Endothelial cell of umbilical vein (primary cell): Measurements from ENCODE around the gene FOXJ1. TPM values are rescaled to one million over a fixed set of nuclear protein-coding genes. Genes with fewer than 3 reads are reported as not detected.

Experiments used
- BruUV-seq: library from RNA; stranded (reverse); fragments of 400-500 nt; replicated peaks from 2 replicates; lab custom pipeline; 2021; lab: Mats Ljungman, UMichigan
- CTCF ChIA-PET: fragments of 300-600, 350-600 bp; sonication (Branson Sonifier 250); formaldehyde crosslinking; loops from one replicate; lab custom pipeline; 2021; ENCODE audit warnings: antibody characterized with exemption, inconsistent platforms; lab: Charles Lee
- POLR2A ChIA-PET: fragments of 300-600, 350-600 bp; sonication (Branson Sonifier 250); formaldehyde crosslinking; loops from one replicate; lab custom pipeline; 2021; ENCODE audit warnings: antibody characterized with exemption, inconsistent platforms; lab: Charles Lee
- DNase-seq: peaks from one replicate; pipeline ENCODE4 v3.0.0-alpha.2; 2011; ENCODE audit warnings: low read depth, low spot score
- FAIRE-seq: peaks from 2 replicates; lab custom pipeline; 2011; peaks lifted over from hg19 to GRCh38; lab: Jason Lieb, UNC
- H2AFZ ChIP-seq: 2 replicates; pipeline ENCODE4 v1.6.0; 2012; ENCODE audit warnings: low read depth, low read length, control low read depth, inconsistent platforms
- H3K27ac ChIP-seq: 2 replicates; pipeline ENCODE4 v1.5.1; 2011; ENCODE audit warnings: low read depth, mild to moderate bottlenecking, control low read depth, low read length, moderate library complexity; ENCODE audit not compliant: insufficient read depth
- H3K27me3 ChIP-seq, 2 experiments: 2 replicates each; pipeline versions ENCODE4 v1.6.0 to v1.6.1; 2011; ENCODE audit warnings: low read length in 2 of 2, mixed read lengths in 1 of 2; ENCODE audit not compliant: control insufficient read depth in 2 of 2, insufficient read depth in 2 of 2
- H3K36me3 ChIP-seq, 2 experiments: 2 replicates in 1 of 2; 3 replicates in 1 of 2; pipeline ENCODE4 v1.5.1; 2011; ENCODE audit warnings: low read length in 2 of 2, mild to moderate bottlenecking in 1 of 2, moderate library complexity in 1 of 2; ENCODE audit not compliant: control insufficient read depth in 2 of 2, insufficient read depth in 2 of 2; ENCODE audit errors: extremely low read depth in 1 of 2
- H3K4me1 ChIP-seq: 3 replicates; pipeline ENCODE4 v1.5.1; 2011; ENCODE audit warnings: mild to moderate bottlenecking, low read length; ENCODE audit not compliant: control insufficient read depth, insufficient read depth; ENCODE audit errors: extremely low read depth
- H3K4me2 ChIP-seq: 2 replicates; pipeline ENCODE4 v1.6.1; 2011; ENCODE audit warnings: low read length, control low read depth, mixed read lengths; ENCODE audit not compliant: insufficient read depth
- H3K4me3 ChIP-seq, 3 experiments: fragments of 200-600 bp in 1 of 3; sonication (generic), shearing (Covaris generic) in 1 of 3; replicated peaks in 1 of 3; 2 replicates each; pipeline ENCODE4 v1.5.1; 2011 to 2016; ENCODE audit warnings: control low read depth in 3 of 3, low read length in 3 of 3, mild to moderate bottlenecking in 2 of 3, inconsistent platforms in 1 of 3, low read depth in 1 of 3, moderate library complexity in 1 of 3; ENCODE audit not compliant: insufficient read depth in 1 of 3
- H3K79me2 ChIP-seq: 2 replicates; pipeline ENCODE4 v1.6.0; 2012; ENCODE audit warnings: low read length, inconsistent platforms; ENCODE audit not compliant: control insufficient read depth, insufficient read depth
- H3K9ac ChIP-seq: replicated peaks from 2 replicates; pipeline ENCODE3; 2011; ENCODE audit warnings: low read length, control low read depth; ENCODE audit not compliant: insufficient read depth; ENCODE audit errors: extremely low read depth
- H3K9me1 ChIP-seq: replicated peaks from 3 replicates; pipeline ENCODE4 v1.6.0; 2011; ENCODE audit warnings: mild to moderate bottlenecking, low read length; ENCODE audit not compliant: control insufficient read depth, insufficient read depth; ENCODE audit errors: extremely low read depth
- H3K9me3 ChIP-seq: replicated peaks from 2 replicates; pipeline ENCODE4 v1.5.1; 2012; ENCODE audit warnings: low read length, inconsistent platforms; ENCODE audit not compliant: control insufficient read depth, insufficient read depth
- H4K20me1 ChIP-seq: replicated peaks from 2 replicates; pipeline ENCODE3; 2011; ENCODE audit warnings: mild to moderate bottlenecking, low read length; ENCODE audit not compliant: control insufficient read depth, insufficient read depth; ENCODE audit errors: extremely low read depth
- CTCF ChIP-seq, 2 donors: IDR thresholded peaks; 1 replicate in 1 of 2; 2 replicates in 1 of 2; pipeline ENCODE4 v1.5.1; 2011; ENCODE audit warnings: low read length in 2 of 2, mild to moderate bottlenecking in 2 of 2, moderate library complexity in 2 of 2, control low read depth in 1 of 2, inconsistent platforms in 1 of 2, low read depth in 1 of 2; ENCODE audit not compliant: insufficient read depth in 1 of 2; ENCODE audit errors: extremely low read depth in 1 of 2
- EZH2 ChIP-seq: IDR thresholded peaks from 2 replicates; pipeline ENCODE4 v1.6.1; 2012; ENCODE audit warnings: borderline replicate concordance, low read depth, mild to moderate bottlenecking, moderate library complexity, low read length, inconsistent platforms; ENCODE audit not compliant: severe bottlenecking
- FOS ChIP-seq: IDR thresholded peaks from 2 replicates; pipeline ENCODE4 v1.6.1; 2011; ENCODE audit warnings: mild to moderate bottlenecking, low read length, moderate library complexity, borderline replicate concordance; ENCODE audit not compliant: insufficient read depth
- GATA2 ChIP-seq: IDR thresholded peaks from 2 replicates; pipeline ENCODE4 v1.7.0; 2011; ENCODE audit warnings: low read depth, mild to moderate bottlenecking, moderate library complexity, mixed read lengths, low read length; ENCODE audit not compliant: insufficient read length, insufficient read depth
- JUN ChIP-seq: IDR thresholded peaks from 2 replicates; pipeline ENCODE4 v1.6.1; 2011; ENCODE audit warnings: borderline replicate concordance, low read depth; ENCODE audit not compliant: insufficient read length, insufficient read depth
- MAX ChIP-seq: IDR thresholded peaks from 2 replicates; pipeline ENCODE4 v1.6.1; 2011; ENCODE audit not compliant: insufficient read depth, insufficient read length
- MYC ChIP-seq: IDR thresholded peaks from one replicate; pipeline ENCODE4 v1.6.1; 2011; ENCODE audit warnings: mild to moderate bottlenecking, low read depth, low read length
- POLR2A ChIP-seq: IDR thresholded peaks from 2 replicates; pipeline ENCODE4 v1.6.1; 2012; ENCODE audit warnings: low read depth, mild to moderate bottlenecking, control low read depth, low read length
- POLR2AphosphoS5 ChIP-seq: IDR thresholded peaks from 2 replicates; pipeline ENCODE4 v1.6.1; 2012; ENCODE audit warnings: low read depth, mild to moderate bottlenecking, control low read depth, low read length, moderate library complexity; ENCODE audit not compliant: insufficient read depth
- dilution Hi-C: fragments of 300-500 bp; cut with MboI; formaldehyde crosslinking; loops from one replicate; pipeline ENCODE4 v1.15.0; 2019; ENCODE audit warnings: low sequenced_read_pairs; ENCODE audit not compliant: extremely low pct_ligation_motif_present
- intact Hi-C: fragments of 100-400 bp; cut with micrococcal nuclease; formaldehyde crosslinking; loops from one replicate; pipeline ENCODE4 v1.10.0; 2022
- polyA plus RNA-seq, 4 experiments: library from polyadenylated mRNA; depleted of rRNA in 3 of 4; stranded (reverse) in 3 of 4; unstranded in 1 of 4; fragments of >200 nt; gene quantifications; 2 replicates each; pipeline versions ENCODE4 v1.2.1 to v1.2.3, GENCODE V29; 2011 to 2012; ENCODE audit warnings: missing spikeins in 1 of 4
- total RNA-seq: library from RNA; stranded (reverse); gene quantifications from 2 replicates; pipeline ENCODE4 v1.2.3, GENCODE V29; 2021

The FOXJ1 gene
- total and polyA plus RNA-seq, 2 donors (not counting 3 experiments of a cell fraction or from before 2014, with no cell fraction given): not detected

GRCh38 chr17:76151896-76152454, 10.9 kb upstream of the FOXJ1 start:
- H3K9ac ChIP-seq: no peak overlapping the region
- ChIA-PET CTCF (interaction anchor here (0.6 to 3.7 kb wide), 6 partner anchors 20 to 128 kb away, joined by 3 to 17 read pairs (median 4); no protein-coding TSS in a partner anchor), POLR2A (no interaction called here)
- H3K4me1 ChIP-seq: no peaks in the 10 kb centered on the region
- intact Hi-C loops (no loop called here), dilution Hi-C loops (no loop called here)
- no peak for FAIRE-seq
- no TSS peak for BruUV-seq
- no peaks in the 10 kb centered on the region for H3K36me3 ChIP-seq
- no peak overlapping the region for H3K4me3 ChIP-seq
- no peak overlapping the region for H2AFZ ChIP-seq
- H3K9me3 ChIP-seq: no peaks in the 10 kb centered on the region
- peaks cover 4 to 12% of the 10 kb centered on the region in 2 experiments for H3K27me3 ChIP-seq
- no peaks in the 10 kb centered on the region for H3K9me1 ChIP-seq
- no peak for TF ChIP-seq CTCF (IDR thresholded peaks at IDR 0.05; ENCODE audit: extremely low read depth in 1 of 2, insufficient read depth in 1 of 2, low read depth in 1 of 2, low read length in 2 of 2)
- TF ChIP-seq POLR2A: no peak
- TF ChIP-seq POLR2AphosphoS5: no peak
- TF ChIP-seq JUN: no peak
- no peak for TF ChIP-seq EZH2
- TF ChIP-seq GATA2: no peak
- TF ChIP-seq MAX: no peak
- TF ChIP-seq FOS: no peak
- no peak for TF ChIP-seq MYC
- no peaks in the 10 kb centered on the region for H3K79me2 ChIP-seq
- DNase-seq: no peak
- no peak overlapping the region for H3K27ac ChIP-seq
- no peak overlapping the region for H3K4me2 ChIP-seq
- no peaks in the 10 kb centered on the region for H4K20me1 ChIP-seq
